C4-2B (cell line): ENCODE data around the gene TMED6.

ENCODE experiments used
- H3K27ac ChIP-seq: fragments of 450-650 bp; 2 replicates; pipeline ENCODE4 v1.5.1; 2017
- CTCF ChIP-seq: fragments of 450-650 bp; conservative IDR thresholded peaks from 2 replicates; pipeline ENCODE4 v1.5.1; 2017; ENCODE audit warnings: mild to moderate bottlenecking
- ZFX ChIP-seq: fragments of 450-650 bp; IDR thresholded peaks from 2 replicates; pipeline ENCODE4 v1.6.1; 2017

TMED6 gene

GRCh38 chr16:69315486-69316311, 35.9 kb downstream of the TMED6 start:
- H3K27ac ChIP-seq = no peak overlapping the region
- TF ChIP-seq ZFX (no peak), CTCF (no peak)

- H3K27ac ChIP-seq = no peak overlapping the region
- TF ChIP-seq ZFX (no peak), CTCF (no peak)
These were observed 37.1 kb downstream of the TMED6 start for GRCh38 chr16:69314534-69314933.

- no peak overlapping the region for H3K27ac ChIP-seq
- TF ChIP-seq ZFX (no peak), CTCF (no peak)
These were observed 38.1 kb downstream of the TMED6 start for GRCh38 chr16:69313469-69313868.

GRCh38 chr16:69311533-69312387, 39.8 kb downstream of the TMED6 start:
- peak overlapping the region; percentile 94 for H3K27ac ChIP-seq
- TF ChIP-seq ZFX = peak; percentile 99
- no peak for TF ChIP-seq CTCF

- TF ChIP-seq CTCF (peak; percentile 94), ZFX (no peak)
- peak within 1 kb of the TSS; percentile 94 for H3K27ac ChIP-seq
These were observed 40.7 kb downstream of the TMED6 start, which contains the start of gene VPS4A for GRCh38 chr16:69310653-69311532. TSS of gene VPS4A (plus strand) at chr16:69311350. CDS start at chr16:69311512, 162 bp downstream.

GRCh38 chr16:69309316-69309715, 42.3 kb downstream of the TMED6 start:
- no peak overlapping the region for H3K27ac ChIP-seq
- TF ChIP-seq ZFX (no peak), CTCF (no peak)
